Esophagus squamous epithelium (tissue), 5 donors: ENCODE results near the gene GSG1L. TPM values are rescaled to one million over a fixed set of nuclear protein-coding genes. Genes with fewer than 3 reads are reported as not detected.

Experiments
- DNase-seq: peaks from one replicate; lab custom pipeline; 2025; lab: John Stamatoyannopoulos, UW
- H3K27ac ChIP-seq, 4 donors: fragments of 200-600 bp; sonication (generic); one replicate each; pipeline ENCODE4 v1.5.1; 2016 to 2019; ENCODE audit warnings: mild to moderate bottlenecking in 1 of 4
- H3K27me3 ChIP-seq, 4 donors: fragments of 200-600 bp; sonication (generic); 1 replicate in 3 of 4; 2 replicates in 1 of 4; pipeline versions ENCODE4 v1.5.1 to v1.6.0; 2017 to 2021; ENCODE audit warnings: antibody characterized with exemption in 1 of 4
- H3K36me3 ChIP-seq, 3 donors: fragments of 200-600 bp; sonication (generic); one replicate each; pipeline ENCODE4 v1.5.1; 2016 to 2019
- H3K4me1 ChIP-seq, 3 donors: fragments of 200-600 bp; sonication (generic); one replicate each; pipeline ENCODE4 v1.5.1; 2017 to 2019
- H3K4me3 ChIP-seq, 4 donors: fragments of 200-600 bp; sonication (generic); 1 replicate in 3 of 4; 2 replicates in 1 of 4; pipeline ENCODE4 v1.5.1; 2016 to 2019; ENCODE audit warnings: mild to moderate bottlenecking in 2 of 4, moderate library complexity in 1 of 4
- H3K9me3 ChIP-seq, 3 donors: fragments of 200-600 bp; sonication (generic); one replicate each; pipeline ENCODE4 v1.5.1; 2016 to 2019
- POLR2A ChIP-seq, 4 donors: fragments of 450-650 bp; IDR thresholded peaks; one replicate each; pipeline ENCODE4 v1.6.1; 2017; ENCODE audit warnings: antibody characterized with exemption in 4 of 4, mild to moderate bottlenecking in 4 of 4, moderate library complexity in 3 of 4
- WGBS, 2 donors: methylation state at CpG; one replicate each; pipeline ENCODE4 v1.1.5; 2018; 5-methylcytosine and 5-hydroxymethylcytosine counted together
- intact Hi-C: fragments of 100-400 bp; cut with DNase I; formaldehyde crosslinking; loops from one replicate; pipeline ENCODE4 v1.15.0; 2022
- total RNA-seq, 4 donors: library from RNA; depleted of rRNA; stranded (reverse); fragments of >200 nt; gene quantifications; one replicate each; pipeline ENCODE4 v1.1.0, GENCODE V29; 2016
- TF ChIP-seq, protein P1 (sequence below), 6 experiments: fragments of 450-650 bp in 4 of 6; fragments of 200-600 bp in 2 of 6; sonication (generic) in 2 of 6; IDR thresholded peaks; one replicate each; pipeline ENCODE4 v1.5.1; 2016 to 2019; ENCODE audit warnings: antibody characterized with exemption in 6 of 6, mild to moderate bottlenecking in 4 of 6, moderate library complexity in 4 of 6
- donor health status: DM: yes; HTN: yes; CAD: no.

The GSG1L gene
- total RNA-seq, 4 donors from 2014 or later = under 0.01 to 0.21 TPM; not detected in 2

GRCh38 chr16:27991876-27992275 lies 71.6 kb downstream of the GSG1L start:
- Histone ChIP-seq H3K27me3 (no peaks in the 10 kb centered on the region), H3K27ac (no peak overlapping the region), H3K36me3 (no peaks in the 10 kb centered on the region), H3K4me1 (no peaks in the 10 kb centered on the region), H3K9me3 (peaks cover 0 to 11% (median 0%) of the 10 kb centered on the region in 3 donors), H3K4me3 (no peak overlapping the region)
- intact Hi-C loops = no loop called here
- no peak for DNase-seq
- WGBS, 2 donors = 78 to 92% methylated on average over 6 to 9 of the region's 9 CpGs
- TF ChIP-seq, protein P1, sequence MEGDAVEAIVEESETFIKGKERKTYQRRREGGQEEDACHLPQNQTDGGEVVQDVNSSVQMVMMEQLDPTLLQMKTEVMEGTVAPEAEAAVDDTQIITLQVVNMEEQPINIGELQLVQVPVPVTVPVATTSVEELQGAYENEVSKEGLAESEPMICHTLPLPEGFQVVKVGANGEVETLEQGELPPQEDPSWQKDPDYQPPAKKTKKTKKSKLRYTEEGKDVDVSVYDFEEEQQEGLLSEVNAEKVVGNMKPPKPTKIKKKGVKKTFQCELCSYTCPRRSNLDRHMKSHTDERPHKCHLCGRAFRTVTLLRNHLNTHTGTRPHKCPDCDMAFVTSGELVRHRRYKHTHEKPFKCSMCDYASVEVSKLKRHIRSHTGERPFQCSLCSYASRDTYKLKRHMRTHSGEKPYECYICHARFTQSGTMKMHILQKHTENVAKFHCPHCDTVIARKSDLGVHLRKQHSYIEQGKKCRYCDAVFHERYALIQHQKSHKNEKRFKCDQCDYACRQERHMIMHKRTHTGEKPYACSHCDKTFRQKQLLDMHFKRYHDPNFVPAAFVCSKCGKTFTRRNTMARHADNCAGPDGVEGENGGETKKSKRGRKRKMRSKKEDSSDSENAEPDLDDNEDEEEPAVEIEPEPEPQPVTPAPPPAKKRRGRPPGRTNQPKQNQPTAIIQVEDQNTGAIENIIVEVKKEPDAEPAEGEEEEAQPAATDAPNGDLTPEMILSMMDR (IDR thresholded peaks at IDR 0.05) = no peak
- TF ChIP-seq POLR2A (IDR thresholded peaks at IDR 0.05) = no peak

DNA sequence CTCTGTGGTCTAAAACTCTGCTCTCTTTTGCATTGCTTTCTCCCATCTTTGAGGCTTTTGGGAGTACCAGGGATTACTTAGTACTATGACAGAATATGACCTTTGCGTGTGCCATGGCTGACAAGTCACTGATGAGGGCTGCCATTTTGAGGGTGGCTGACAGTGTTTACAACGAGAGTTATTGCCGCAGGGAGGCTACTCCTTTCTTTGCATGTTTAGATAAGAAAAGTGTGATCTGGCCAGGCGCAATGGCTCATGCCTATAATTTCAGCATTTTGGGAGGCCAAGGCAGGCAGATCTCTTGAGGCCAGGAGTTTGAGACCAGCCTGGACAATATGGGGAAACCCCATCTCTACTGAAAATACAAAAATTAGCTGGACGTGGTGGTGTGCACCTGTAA lies 77.5 kb downstream of the GSG1L start:
- intact Hi-C loops = no loop called here
- WGBS, 2 donors = 76 to 79% methylated on average over 3 to 5 of the region's 5 CpGs

GRCh38 chr16:27984121-27984520 lies 79.4 kb downstream of the GSG1L start:
- Histone ChIP-seq H3K4me3 (no peak overlapping the region), H3K27ac (no peak overlapping the region), H3K27me3 (no peaks in the 10 kb centered on the region), H3K36me3 (no peaks in the 10 kb centered on the region), H3K9me3 (no peaks in the 10 kb centered on the region), H3K4me1 (no peaks in the 10 kb centered on the region)
- DNase-seq = no peak
- intact Hi-C loops = no loop called here
- 81 to 83% methylated on average over 6 to 7 of the region's 7 CpGs for WGBS, 2 donors
- TF ChIP-seq POLR2A (IDR thresholded peaks at IDR 0.05) = no peak
- TF ChIP-seq, protein P1 (IDR thresholded peaks at IDR 0.05) = no peak

More for the DNA sequence above, 77.5 kb downstream of the GSG1L start:
- H3K9me3 ChIP-seq = no peaks in the 10 kb centered on the region
- TF ChIP-seq, protein P1 (IDR thresholded peaks at IDR 0.05) = no peak
- TF ChIP-seq POLR2A (IDR thresholded peaks at IDR 0.05) = no peak
- no peak for DNase-seq
- no peak overlapping the region for H3K27ac ChIP-seq
- no peaks in the 10 kb centered on the region for H3K36me3 ChIP-seq
- no peaks in the 10 kb centered on the region for H3K27me3 ChIP-seq
- no peaks in the 10 kb centered on the region for H3K4me1 ChIP-seq
- no peak overlapping the region for H3K4me3 ChIP-seq

GRCh38 chr16:27983244-27983643 lies 80.3 kb downstream of the GSG1L start:
- no peaks in the 10 kb centered on the region for H3K9me3 ChIP-seq
- no peak for TF ChIP-seq POLR2A (IDR thresholded peaks at IDR 0.05)
- TF ChIP-seq, protein P1 (IDR thresholded peaks at IDR 0.05) = no peak
- H3K27ac ChIP-seq = no peak overlapping the region
- intact Hi-C loops = no loop called here
- H3K27me3 ChIP-seq = peaks cover 0 to under 1% (median 0%) of the 10 kb centered on the region in 4 donors
- no peaks in the 10 kb centered on the region for H3K4me1 ChIP-seq
- no peak overlapping the region for H3K4me3 ChIP-seq
- H3K36me3 ChIP-seq = no peaks in the 10 kb centered on the region
- DNase-seq = no peak
- WGBS, 2 donors = 23 to 74% methylated on average over 2 of the region's 2 CpGs

- H3K27me3 ChIP-seq = peaks cover 0 to 8% (median 0%) of the 10 kb centered on the region in 4 donors
- H3K9me3 ChIP-seq = no peaks in the 10 kb centered on the region
- intact Hi-C loops = no loop called here
- no peaks in the 10 kb centered on the region for H3K4me1 ChIP-seq
- no peak for DNase-seq
- WGBS, 2 donors = 63 to 78% methylated on average over 5 of the region's 5 CpGs
- H3K4me3 ChIP-seq = no peak overlapping the region
- no peaks in the 10 kb centered on the region for H3K36me3 ChIP-seq
- no peak overlapping the region for H3K27ac ChIP-seq
- no peak for TF ChIP-seq POLR2A (IDR thresholded peaks at IDR 0.05)
- TF ChIP-seq, protein P1 (IDR thresholded peaks at IDR 0.05) = no peak
Observed at GRCh38 chr16:27982184-27982583, 81.3 kb downstream of the GSG1L start.
